B cell (primary cell): ENCODE data around the gene PRM2.

Source experiments
- EZH2 ChIP-seq: IDR thresholded peaks from 2 replicates; pipeline ENCODE4 v1.6.1; 2012; ENCODE audit warnings: borderline replicate concordance, low read depth, mild to moderate bottlenecking, moderate library complexity, low read length; ENCODE audit not compliant: insufficient read depth, poor library complexity, severe bottlenecking
- TF ChIP-seq, protein P1 (sequence below): fragments of 200-600 bp; IDR thresholded peaks from one replicate; pipeline ENCODE4 v1.8.0; 2022; ENCODE audit warnings: antibody characterized with exemption, mild to moderate bottlenecking

DNA sequence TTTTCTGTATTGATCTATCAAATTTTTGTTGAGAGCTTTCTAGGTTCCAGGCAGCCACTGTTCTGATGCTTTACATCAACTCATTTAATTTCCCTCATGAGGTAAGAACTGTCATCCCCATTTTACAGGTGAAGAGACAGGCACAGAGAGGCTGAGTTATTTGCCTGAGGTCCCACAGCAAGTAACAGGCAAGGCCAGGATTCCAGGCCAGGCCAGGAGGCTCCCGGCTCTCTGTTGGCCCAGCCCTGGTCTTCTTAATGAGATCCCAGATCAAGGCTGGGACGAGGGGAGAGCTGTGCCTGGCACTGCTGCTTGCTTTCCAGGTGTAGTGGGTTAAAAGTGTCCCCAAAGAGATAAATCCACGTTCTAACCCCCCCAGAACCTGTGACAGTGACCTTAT, 46.5 kb upstream of the PRM2 start:
- TF ChIP-seq, protein P1, sequence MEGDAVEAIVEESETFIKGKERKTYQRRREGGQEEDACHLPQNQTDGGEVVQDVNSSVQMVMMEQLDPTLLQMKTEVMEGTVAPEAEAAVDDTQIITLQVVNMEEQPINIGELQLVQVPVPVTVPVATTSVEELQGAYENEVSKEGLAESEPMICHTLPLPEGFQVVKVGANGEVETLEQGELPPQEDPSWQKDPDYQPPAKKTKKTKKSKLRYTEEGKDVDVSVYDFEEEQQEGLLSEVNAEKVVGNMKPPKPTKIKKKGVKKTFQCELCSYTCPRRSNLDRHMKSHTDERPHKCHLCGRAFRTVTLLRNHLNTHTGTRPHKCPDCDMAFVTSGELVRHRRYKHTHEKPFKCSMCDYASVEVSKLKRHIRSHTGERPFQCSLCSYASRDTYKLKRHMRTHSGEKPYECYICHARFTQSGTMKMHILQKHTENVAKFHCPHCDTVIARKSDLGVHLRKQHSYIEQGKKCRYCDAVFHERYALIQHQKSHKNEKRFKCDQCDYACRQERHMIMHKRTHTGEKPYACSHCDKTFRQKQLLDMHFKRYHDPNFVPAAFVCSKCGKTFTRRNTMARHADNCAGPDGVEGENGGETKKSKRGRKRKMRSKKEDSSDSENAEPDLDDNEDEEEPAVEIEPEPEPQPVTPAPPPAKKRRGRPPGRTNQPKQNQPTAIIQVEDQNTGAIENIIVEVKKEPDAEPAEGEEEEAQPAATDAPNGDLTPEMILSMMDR = no peak
- TF ChIP-seq EZH2 = no peak
